DOHH2 (cell line): ENCODE data around the gene AUTS2.

Source experiments
- H3F3A ChIP-seq: fragments of 200-600 bp; sonication (generic), shearing (Covaris generic); 2 replicates; pipeline ENCODE4 v1.6.0; 2016; ENCODE audit warnings: antibody characterized with exemption, mild to moderate bottlenecking; ENCODE audit not compliant: control insufficient read depth, insufficient read depth
- H3K27ac ChIP-seq: fragments of 200-600 bp; sonication (generic); 2 replicates; pipeline ENCODE4 v1.5.1; 2014; ENCODE audit warnings: low read depth, mild to moderate bottlenecking, low read length, moderate library complexity
- H3K27me3 ChIP-seq: fragments of 200-600 bp; sonication (generic); 2 replicates; pipeline ENCODE4 v1.6.1; 2014; ENCODE audit warnings: mild to moderate bottlenecking, low read length, mixed read lengths; ENCODE audit not compliant: control insufficient read depth
- H3K36me3 ChIP-seq: fragments of 200-600 bp; sonication (generic); 2 replicates; pipeline ENCODE4 v1.6.1; 2014; ENCODE audit warnings: mild to moderate bottlenecking, low read length, moderate library complexity, mixed read lengths; ENCODE audit not compliant: control insufficient read depth
- H3K4me1 ChIP-seq: fragments of 200-600 bp; sonication (generic); 2 replicates; pipeline ENCODE4 v1.6.1; 2014; ENCODE audit warnings: mild to moderate bottlenecking, low read length, mixed read lengths; ENCODE audit not compliant: control insufficient read depth
- H3K4me2 ChIP-seq: fragments of 200-600 bp; sonication (generic); 2 replicates; pipeline ENCODE4 v1.6.0; 2014; ENCODE audit warnings: mild to moderate bottlenecking, low read length, moderate library complexity
- H3K4me3 ChIP-seq: fragments of 200-600 bp; sonication (generic); 2 replicates; pipeline ENCODE4 v1.5.1; 2014; ENCODE audit warnings: mild to moderate bottlenecking, low read length, mixed read lengths
- H3K79me2 ChIP-seq: fragments of 200-600 bp; sonication (generic); 2 replicates; pipeline ENCODE4 v1.6.1; 2014; ENCODE audit warnings: mild to moderate bottlenecking, low read length, mixed read lengths; ENCODE audit not compliant: control insufficient read depth
- H3K9me2 ChIP-seq: fragments of 200-600 bp; sonication (generic); replicated peaks from 2 replicates; pipeline ENCODE4 v1.6.1; 2014; ENCODE audit warnings: mild to moderate bottlenecking, low read length, mixed read lengths; ENCODE audit not compliant: control insufficient read depth
- H3K9me3 ChIP-seq: fragments of 200-600 bp; sonication (generic); 2 replicates; pipeline ENCODE4 v1.6.1; 2014; ENCODE audit warnings: antibody characterized with exemption, low read length, mixed read lengths; ENCODE audit not compliant: control insufficient read depth, insufficient read depth
- H4K20me1 ChIP-seq: fragments of 200-600 bp; sonication (generic); 2 replicates; pipeline ENCODE4 v1.6.0; 2014; ENCODE audit warnings: low read depth, mild to moderate bottlenecking, antibody characterized with exemption, low read length, moderate library complexity; ENCODE audit not compliant: control insufficient read depth, insufficient read depth
- EZH2phosphoT487 ChIP-seq: fragments of 200-600 bp; sonication (generic); IDR thresholded peaks from 2 replicates; pipeline ENCODE4 v1.6.1; 2017; ENCODE audit warnings: borderline replicate concordance, mild to moderate bottlenecking, antibody characterized with exemption, low read length, moderate library complexity, mixed read lengths
- TF ChIP-seq, protein P1 (sequence below): fragments of 200-600 bp; sonication (generic); IDR thresholded peaks from one replicate; pipeline ENCODE4 v1.5.1; 2014; ENCODE audit warnings: antibody characterized with exemption, mild to moderate bottlenecking, low read depth, low read length; ENCODE audit not compliant: poor library complexity, severe bottlenecking

The AUTS2 gene

GRCh38 chr7:70619659-70620058 lies 1021.4 kb downstream of the AUTS2 start:
- Histone ChIP-seq H4K20me1 (no peaks in the 10 kb centered on the region), H3K27me3 (no peaks in the 10 kb centered on the region), H3K36me3 (no peaks in the 10 kb centered on the region), H3K9me3 (no peaks in the 10 kb centered on the region), H3K4me2 (no peak overlapping the region), H3K27ac (no peak overlapping the region), H3F3A (no peaks in the 10 kb centered on the region), H3K4me3 (no peak overlapping the region), H3K79me2 (no peaks in the 10 kb centered on the region), H3K4me1 (no peaks in the 10 kb centered on the region; the same call in 1 of the 2 replicates), H3K9me2 (no peaks in the 10 kb centered on the region)
- no peak for TF ChIP-seq EZH2phosphoT487
- TF ChIP-seq, protein P1, sequence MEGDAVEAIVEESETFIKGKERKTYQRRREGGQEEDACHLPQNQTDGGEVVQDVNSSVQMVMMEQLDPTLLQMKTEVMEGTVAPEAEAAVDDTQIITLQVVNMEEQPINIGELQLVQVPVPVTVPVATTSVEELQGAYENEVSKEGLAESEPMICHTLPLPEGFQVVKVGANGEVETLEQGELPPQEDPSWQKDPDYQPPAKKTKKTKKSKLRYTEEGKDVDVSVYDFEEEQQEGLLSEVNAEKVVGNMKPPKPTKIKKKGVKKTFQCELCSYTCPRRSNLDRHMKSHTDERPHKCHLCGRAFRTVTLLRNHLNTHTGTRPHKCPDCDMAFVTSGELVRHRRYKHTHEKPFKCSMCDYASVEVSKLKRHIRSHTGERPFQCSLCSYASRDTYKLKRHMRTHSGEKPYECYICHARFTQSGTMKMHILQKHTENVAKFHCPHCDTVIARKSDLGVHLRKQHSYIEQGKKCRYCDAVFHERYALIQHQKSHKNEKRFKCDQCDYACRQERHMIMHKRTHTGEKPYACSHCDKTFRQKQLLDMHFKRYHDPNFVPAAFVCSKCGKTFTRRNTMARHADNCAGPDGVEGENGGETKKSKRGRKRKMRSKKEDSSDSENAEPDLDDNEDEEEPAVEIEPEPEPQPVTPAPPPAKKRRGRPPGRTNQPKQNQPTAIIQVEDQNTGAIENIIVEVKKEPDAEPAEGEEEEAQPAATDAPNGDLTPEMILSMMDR: no peak

DNA sequence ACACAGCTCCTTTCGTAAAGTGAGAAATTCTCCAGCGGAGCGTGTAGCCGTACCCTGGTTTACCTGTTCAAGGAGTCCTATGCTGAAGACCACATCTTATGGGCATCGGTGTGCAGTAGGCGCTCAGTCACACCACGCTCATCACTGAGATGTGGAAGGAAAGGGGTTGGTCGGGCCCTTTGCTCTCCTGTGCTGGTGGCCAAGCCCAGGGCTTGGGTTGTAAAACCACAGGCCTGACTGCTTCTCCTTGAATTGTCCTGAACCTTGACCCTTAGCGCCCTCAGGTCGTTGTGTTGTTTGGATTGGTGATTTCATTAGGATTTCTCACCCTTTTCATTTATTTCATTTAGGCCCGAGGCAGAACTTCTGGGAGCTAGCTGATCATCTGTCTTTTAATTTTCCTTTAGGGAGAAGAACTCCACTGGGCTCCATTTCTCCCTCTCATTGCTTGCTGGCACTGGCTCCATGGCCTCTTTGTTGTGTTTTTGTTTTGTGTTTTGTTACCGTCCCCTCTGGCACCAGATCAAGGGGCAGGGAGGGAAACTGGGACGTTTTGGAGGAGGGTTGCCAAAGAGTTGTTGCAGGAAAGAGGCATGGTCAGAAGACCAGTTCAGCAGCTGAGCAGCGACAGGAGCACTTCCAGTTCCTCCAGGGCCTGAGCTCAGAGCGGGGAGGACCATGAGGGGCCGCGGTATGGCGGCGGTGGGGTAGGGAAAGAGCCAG lies 1022.2 kb downstream of the AUTS2 start:
- H3K27me3 ChIP-seq: no peaks in the 10 kb centered on the region
- H3K36me3 ChIP-seq: no peaks in the 10 kb centered on the region
- no peaks in the 10 kb centered on the region for H3K9me3 ChIP-seq
- no peak overlapping the region for H3K27ac ChIP-seq
- H3K4me3 ChIP-seq: no peak overlapping the region
- no peak for TF ChIP-seq EZH2phosphoT487
- TF ChIP-seq, protein P1: no peak
- no peak overlapping the region for H3K4me2 ChIP-seq
- no peaks in the 10 kb centered on the region for H3K9me2 ChIP-seq
- H3K4me1 ChIP-seq: no peaks in the 10 kb centered on the region
- no peaks in the 10 kb centered on the region for H4K20me1 ChIP-seq
- no peaks in the 10 kb centered on the region for H3K79me2 ChIP-seq
- H3F3A ChIP-seq: no peaks in the 10 kb centered on the region

- Histone ChIP-seq H3K79me2 (no peaks in the 10 kb centered on the region), H3K36me3 (no peaks in the 10 kb centered on the region), H3K9me2 (no peaks in the 10 kb centered on the region), H3K4me2 (no peak overlapping the region), H3K4me1 (no peaks in the 10 kb centered on the region), H3K27me3 (no peaks in the 10 kb centered on the region), H3K9me3 (no peaks in the 10 kb centered on the region), H3K27ac (no peak overlapping the region), H3K4me3 (no peak overlapping the region), H4K20me1 (no peaks in the 10 kb centered on the region), H3F3A (no peaks in the 10 kb centered on the region)
- TF ChIP-seq EZH2phosphoT487: no peak
- TF ChIP-seq, protein P1: no peak
Observed at GRCh38 chr7:70621954-70622600, 1023.8 kb downstream of the AUTS2 start.
